ENCODE data around the gene RET.

The RET gene

DNA sequence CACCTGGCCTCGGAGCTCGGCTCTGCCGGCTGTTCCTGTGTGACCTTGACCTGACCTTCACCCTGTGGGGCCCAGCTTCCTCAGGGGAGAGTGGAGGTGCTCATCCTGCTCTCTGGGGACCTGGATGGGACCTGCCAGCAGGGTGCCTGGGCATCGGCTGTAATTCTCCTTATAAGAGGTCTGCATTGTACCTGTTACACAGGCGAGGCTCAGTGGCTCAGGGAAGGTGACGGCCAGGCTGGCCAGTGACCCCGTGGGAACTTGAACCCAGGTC, 29.0 kb downstream of the RET start:
- H3K9me3 ChIP-seq (ENCODE audit: severe bottlenecking): no peaks in the 10 kb centered on the region
- peaks cover 5% of the 10 kb centered on the region for H3K4me1 ChIP-seq (ENCODE audit: insufficient read depth, poor library complexity, severe bottlenecking)
- DNase-seq (ENCODE audit: low spot score) (no peak), ATAC-seq (ENCODE audit: low read depth) (no peak)
- no peak overlapping the region for H3K4me3 ChIP-seq (ENCODE audit: severe bottlenecking)
- no peaks in the 10 kb centered on the region for H3K36me3 ChIP-seq (ENCODE audit: low read depth)
- peaks cover 5% of the 10 kb centered on the region for H3K27me3 ChIP-seq (ENCODE audit: insufficient read depth, poor library complexity, severe bottlenecking)
- TF ChIP-seq, protein P1, sequence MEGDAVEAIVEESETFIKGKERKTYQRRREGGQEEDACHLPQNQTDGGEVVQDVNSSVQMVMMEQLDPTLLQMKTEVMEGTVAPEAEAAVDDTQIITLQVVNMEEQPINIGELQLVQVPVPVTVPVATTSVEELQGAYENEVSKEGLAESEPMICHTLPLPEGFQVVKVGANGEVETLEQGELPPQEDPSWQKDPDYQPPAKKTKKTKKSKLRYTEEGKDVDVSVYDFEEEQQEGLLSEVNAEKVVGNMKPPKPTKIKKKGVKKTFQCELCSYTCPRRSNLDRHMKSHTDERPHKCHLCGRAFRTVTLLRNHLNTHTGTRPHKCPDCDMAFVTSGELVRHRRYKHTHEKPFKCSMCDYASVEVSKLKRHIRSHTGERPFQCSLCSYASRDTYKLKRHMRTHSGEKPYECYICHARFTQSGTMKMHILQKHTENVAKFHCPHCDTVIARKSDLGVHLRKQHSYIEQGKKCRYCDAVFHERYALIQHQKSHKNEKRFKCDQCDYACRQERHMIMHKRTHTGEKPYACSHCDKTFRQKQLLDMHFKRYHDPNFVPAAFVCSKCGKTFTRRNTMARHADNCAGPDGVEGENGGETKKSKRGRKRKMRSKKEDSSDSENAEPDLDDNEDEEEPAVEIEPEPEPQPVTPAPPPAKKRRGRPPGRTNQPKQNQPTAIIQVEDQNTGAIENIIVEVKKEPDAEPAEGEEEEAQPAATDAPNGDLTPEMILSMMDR (IDR thresholded peaks at IDR 0.05; ENCODE audit: poor library complexity, severe bottlenecking): no peak
- no peak overlapping the region for H3K27ac ChIP-seq (ENCODE audit: poor library complexity, severe bottlenecking)

DNA sequence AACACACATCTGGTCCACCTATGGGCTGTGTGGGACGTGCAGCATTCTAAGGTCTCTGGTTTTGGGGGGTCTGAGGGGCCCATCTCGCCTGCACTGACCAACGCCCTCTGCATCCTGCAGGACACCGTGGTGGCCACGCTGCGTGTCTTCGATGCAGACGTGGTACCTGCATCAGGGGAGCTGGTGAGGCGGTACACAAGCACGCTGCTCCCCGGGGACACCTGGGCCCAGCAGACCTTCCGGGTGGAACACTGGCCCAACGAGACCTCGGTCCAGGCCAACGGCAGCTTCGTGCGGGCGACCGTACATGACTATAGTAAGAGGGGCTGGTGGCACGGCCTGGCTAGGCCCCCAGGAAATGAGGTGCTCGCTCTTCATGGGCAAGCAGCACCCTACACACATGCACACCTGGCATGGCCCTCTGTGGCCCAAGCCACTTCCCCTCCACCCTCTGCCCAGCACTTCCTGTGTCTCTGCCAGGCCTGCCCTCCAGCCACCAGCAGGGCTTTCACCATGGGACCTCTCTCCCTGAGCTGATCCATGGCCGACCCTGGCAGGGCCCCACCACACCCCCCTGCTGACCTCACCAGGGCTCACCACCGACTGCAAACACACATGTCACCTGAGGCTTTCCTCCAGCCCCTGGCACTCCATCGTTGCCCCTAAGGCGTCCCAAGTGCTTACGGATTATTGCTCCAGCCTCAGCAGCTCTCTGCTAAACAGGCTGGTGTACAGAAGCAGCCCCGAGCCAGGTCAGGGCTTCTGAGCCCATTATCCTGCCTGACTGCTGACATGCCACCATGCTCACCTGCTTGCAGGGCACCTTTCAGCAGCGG, 29.6 kb downstream of the RET start:
- H3K36me3 ChIP-seq (ENCODE audit: low read depth): no peaks in the 10 kb centered on the region
- DNase-seq (ENCODE audit: low spot score): no peak
- TF ChIP-seq, protein P1 (IDR thresholded peaks at IDR 0.05; ENCODE audit: poor library complexity, severe bottlenecking): no peak
- ATAC-seq (ENCODE audit: low read depth): no peak
- H3K4me1 ChIP-seq (ENCODE audit: insufficient read depth, poor library complexity, severe bottlenecking): peaks cover 5% of the 10 kb centered on the region
- H3K4me3 ChIP-seq (ENCODE audit: severe bottlenecking): no peak overlapping the region
- peaks cover 5% of the 10 kb centered on the region for H3K27me3 ChIP-seq (ENCODE audit: insufficient read depth, poor library complexity, severe bottlenecking)
- no peaks in the 10 kb centered on the region for H3K9me3 ChIP-seq (ENCODE audit: severe bottlenecking)
- no peak overlapping the region for H3K27ac ChIP-seq (ENCODE audit: poor library complexity, severe bottlenecking)

DNA sequence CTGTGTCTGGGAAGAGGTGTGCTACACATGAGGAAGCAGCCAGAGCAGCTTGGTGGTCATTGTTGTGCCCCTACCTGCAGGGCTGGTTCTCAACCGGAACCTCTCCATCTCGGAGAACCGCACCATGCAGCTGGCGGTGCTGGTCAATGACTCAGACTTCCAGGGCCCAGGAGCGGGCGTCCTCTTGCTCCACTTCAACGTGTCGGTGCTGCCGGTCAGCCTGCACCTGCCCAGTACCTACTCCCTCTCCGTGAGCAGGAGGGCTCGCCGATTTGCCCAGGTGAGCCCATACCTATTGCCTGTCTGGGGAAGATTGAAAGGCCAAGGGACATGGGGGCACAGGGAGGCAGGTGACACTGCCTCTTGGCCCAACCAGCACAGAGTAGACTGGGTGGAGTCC, 32.1 kb downstream of the RET start:
- DNase-seq (ENCODE audit: low spot score): no peak
- Histone ChIP-seq H3K4me1 (ENCODE audit: insufficient read depth, poor library complexity, severe bottlenecking) (peaks cover 5% of the 10 kb centered on the region), H3K27ac (ENCODE audit: poor library complexity, severe bottlenecking) (no peak overlapping the region), H3K9me3 (ENCODE audit: severe bottlenecking) (no peaks in the 10 kb centered on the region), H3K27me3 (ENCODE audit: insufficient read depth, poor library complexity, severe bottlenecking) (peaks cover 5% of the 10 kb centered on the region), H3K4me3 (ENCODE audit: severe bottlenecking) (no peak overlapping the region), H3K36me3 (ENCODE audit: low read depth) (no peaks in the 10 kb centered on the region)
- TF ChIP-seq, protein P1 (IDR thresholded peaks at IDR 0.05; ENCODE audit: poor library complexity, severe bottlenecking): no peak
- ATAC-seq (ENCODE audit: low read depth): no peak

DNA sequence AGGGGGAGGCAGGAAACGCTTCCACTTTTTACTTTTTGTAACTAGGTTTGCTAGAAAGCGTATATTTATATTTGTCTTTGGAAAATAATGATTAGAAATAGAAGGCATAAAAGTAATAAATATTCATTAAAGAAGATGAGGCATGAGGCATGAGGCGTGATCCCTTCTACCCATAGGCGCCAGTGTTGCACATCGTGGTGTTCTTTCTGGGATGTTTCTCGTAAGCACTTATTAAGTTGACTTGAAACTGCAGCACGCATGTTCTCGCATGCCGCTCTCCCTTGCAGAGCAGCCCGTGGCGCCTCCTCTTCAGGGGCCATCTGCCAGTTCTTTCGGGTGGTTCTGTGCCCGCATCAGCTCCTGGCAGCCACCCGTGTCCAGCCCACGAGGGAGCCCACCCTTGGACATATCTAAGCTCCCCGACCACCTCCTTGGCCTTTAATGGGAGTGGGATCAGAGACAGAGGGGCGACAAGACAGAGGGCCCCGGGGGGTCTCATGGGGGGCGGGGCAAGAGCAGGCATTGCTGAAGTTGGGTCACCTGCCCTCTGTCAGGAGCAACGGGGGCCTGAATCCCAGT, 32.9 kb downstream of the RET start:
- TF ChIP-seq, protein P1 (IDR thresholded peaks at IDR 0.05; ENCODE audit: poor library complexity, severe bottlenecking): no peak
- Histone ChIP-seq H3K36me3 (ENCODE audit: low read depth) (no peaks in the 10 kb centered on the region), H3K4me3 (ENCODE audit: severe bottlenecking) (no peak overlapping the region), H3K27me3 (ENCODE audit: insufficient read depth, poor library complexity, severe bottlenecking) (peaks cover 2% of the 10 kb centered on the region), H3K4me1 (ENCODE audit: insufficient read depth, poor library complexity, severe bottlenecking) (peaks cover 5% of the 10 kb centered on the region), H3K9me3 (ENCODE audit: severe bottlenecking) (no peaks in the 10 kb centered on the region), H3K27ac (ENCODE audit: poor library complexity, severe bottlenecking) (no peak overlapping the region)
- ATAC-seq (ENCODE audit: low read depth) (no peak), DNase-seq (ENCODE audit: low spot score) (no peak)

All from RWPE2 (cell line).